ENCODE data around the gene OVCA2.

Gene OVCA2

DNA sequence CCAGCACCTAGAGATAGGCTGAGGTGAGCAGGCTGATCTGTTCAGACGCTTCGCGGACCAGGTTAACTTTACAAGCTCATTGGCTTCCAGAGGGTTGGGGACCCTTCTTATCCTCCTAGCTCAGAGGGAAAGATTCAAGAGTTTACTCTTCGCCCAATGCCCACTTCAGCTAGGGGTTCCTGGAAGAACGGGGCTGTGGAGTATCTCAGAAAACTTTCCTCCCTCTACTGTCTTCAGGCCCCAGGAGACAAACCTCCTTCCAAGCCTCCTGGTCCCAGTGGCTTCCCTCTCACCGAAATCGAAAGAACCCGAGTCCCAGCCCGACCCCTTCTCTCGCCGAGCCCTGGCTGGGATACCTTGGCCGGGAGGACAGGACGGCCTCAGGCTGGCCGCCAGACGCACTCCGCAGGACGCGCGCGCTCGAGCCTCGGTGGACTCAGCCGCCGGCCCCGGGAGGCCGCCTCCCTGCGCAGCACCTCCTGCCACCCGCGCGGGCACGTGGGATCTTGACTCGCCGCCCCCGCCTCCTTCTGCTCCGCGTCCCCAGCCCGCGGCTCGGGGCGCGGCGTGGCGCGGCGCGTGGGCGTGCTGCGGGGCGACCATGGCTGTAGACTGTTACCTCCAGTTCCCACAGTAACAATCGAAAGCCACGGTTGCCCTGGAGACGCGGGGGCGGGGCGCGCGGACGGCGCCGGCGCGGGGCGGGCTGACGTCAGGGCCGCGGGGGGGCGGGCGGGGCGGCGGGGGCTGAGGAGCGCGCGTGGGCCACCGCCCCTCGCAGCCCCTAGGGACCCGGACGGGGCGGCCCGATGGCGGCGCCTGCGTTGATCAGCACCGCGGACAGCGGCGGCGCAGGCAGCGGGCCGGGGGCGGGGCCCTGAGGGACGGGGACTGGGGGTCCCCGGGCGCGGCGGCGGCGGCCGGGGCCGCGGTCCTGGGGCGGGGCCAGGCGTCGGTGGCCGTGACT lies 7.8 kb downstream of the OVCA2 start:
- Mint-ChIP-seq H3K36me3 (ENCODE audit: low read depth) (peaks cover 2% of the 10 kb centered on the region), H3K27me3 (ENCODE audit: low read depth) (peaks cover 16% of the 10 kb centered on the region), H3K4me1 (ENCODE audit: low read depth) (peaks cover 19% of the 10 kb centered on the region), H3K9me3 (no peaks in the 10 kb centered on the region), H3K27ac (peak overlapping the region; percentile 57), H3K4me3 (peak overlapping the region; percentile 81)
- DNase-seq (ENCODE audit: low spot score): peak; percentile 90

DNA sequence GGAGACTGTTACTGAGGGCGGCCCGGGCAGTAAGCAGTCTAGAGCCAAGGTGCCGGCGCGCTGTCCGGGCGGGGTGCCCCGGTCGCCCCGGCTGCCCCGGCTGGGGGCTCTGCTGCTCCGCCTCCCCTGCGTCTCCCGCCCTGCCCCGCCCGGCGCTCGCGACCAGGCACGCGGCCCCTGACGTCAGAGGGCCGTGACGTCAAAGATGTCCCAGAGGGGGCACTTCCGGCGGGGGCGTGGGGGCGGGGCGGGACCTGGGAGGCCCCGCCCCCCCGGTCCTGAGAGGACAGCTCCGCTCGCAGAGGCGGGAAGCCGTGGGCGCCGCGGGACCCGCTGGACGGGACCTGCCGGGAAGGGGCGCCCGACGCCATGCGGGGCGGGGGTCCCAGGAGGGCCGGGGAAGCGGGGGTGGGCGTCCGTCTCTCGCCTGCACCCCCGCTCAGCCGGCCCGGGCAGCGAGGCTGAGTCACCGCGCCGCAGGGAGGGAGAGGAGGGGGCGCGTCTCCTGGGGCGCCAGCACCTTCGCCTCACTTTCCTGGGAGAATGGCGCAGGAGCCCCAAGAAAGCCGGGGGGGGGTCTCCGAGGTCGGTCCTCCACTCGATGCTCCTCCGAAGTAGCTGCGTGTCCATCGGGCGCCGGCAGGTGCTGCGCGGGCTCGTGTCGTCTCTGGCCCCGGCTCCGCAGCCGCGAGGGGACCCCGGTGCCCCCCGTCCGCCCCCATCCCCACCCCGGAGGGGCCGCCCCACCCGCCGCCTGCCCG lies 8.7 kb downstream of the OVCA2 start:
- H3K27ac Mint-ChIP-seq: no peak overlapping the region
- no peaks in the 10 kb centered on the region for H3K9me3 Mint-ChIP-seq
- no peaks in the 10 kb centered on the region for H3K36me3 Mint-ChIP-seq (ENCODE audit: low read depth)
- DNase-seq (ENCODE audit: low spot score): peak; percentile 70
- H3K27me3 Mint-ChIP-seq (ENCODE audit: low read depth): peaks cover 16% of the 10 kb centered on the region
- peaks cover 18% of the 10 kb centered on the region for H3K4me1 Mint-ChIP-seq (ENCODE audit: low read depth)
- no peak overlapping the region for H3K4me3 Mint-ChIP-seq

DNA sequence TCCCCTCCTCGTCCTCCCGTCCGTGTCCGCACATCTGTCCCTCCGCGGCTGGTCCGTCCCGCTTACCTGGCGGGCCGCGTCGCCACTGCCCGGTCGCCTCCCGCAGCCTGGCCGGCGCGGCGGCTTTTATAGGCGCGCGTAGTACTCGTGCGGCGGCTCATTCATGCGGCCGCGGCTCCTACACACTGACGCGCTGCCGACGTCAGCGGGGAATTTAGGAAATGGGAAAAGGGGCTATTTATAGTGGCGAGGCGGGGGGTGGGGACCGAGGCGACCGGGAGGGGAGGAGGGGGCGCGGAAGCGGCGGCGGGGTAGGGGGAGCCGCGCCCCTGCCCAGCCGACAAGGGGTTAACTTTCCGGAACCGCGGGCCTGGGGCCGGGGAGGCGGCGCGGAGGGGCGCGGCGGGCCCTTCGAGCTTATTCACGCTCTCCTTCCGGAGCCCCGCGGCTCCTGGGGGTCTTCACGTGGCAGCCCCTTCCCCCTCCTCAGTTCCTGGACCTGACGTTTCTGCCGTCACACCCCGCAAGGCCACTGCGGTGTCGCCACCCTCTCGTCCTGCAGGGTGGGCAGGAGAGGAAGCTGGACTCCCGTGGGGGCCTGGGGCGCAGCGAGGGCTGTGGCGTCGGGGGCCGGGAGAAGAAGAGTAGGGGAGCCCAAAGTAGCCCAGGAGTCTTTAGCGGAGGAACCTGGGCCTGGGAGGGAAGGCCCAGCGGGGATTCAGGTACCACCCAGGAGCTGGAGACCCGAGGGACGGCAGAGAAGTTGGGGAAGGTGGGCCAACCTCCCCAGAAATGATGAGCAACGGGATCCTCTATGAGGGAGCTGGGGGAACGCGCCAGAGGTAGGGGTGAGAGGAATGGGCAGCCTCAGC lies 9.5 kb downstream of the OVCA2 start:
- H3K27me3 Mint-ChIP-seq (ENCODE audit: low read depth): peaks cover 16% of the 10 kb centered on the region
- no peaks in the 10 kb centered on the region for H3K36me3 Mint-ChIP-seq (ENCODE audit: low read depth)
- H3K9me3 Mint-ChIP-seq: no peaks in the 10 kb centered on the region
- no peak overlapping the region for H3K27ac Mint-ChIP-seq
- DNase-seq (ENCODE audit: low spot score): no peak
- peak overlapping the region; percentile 39 for H3K4me3 Mint-ChIP-seq
- H3K4me1 Mint-ChIP-seq (ENCODE audit: low read depth): peaks cover 18% of the 10 kb centered on the region

DNA sequence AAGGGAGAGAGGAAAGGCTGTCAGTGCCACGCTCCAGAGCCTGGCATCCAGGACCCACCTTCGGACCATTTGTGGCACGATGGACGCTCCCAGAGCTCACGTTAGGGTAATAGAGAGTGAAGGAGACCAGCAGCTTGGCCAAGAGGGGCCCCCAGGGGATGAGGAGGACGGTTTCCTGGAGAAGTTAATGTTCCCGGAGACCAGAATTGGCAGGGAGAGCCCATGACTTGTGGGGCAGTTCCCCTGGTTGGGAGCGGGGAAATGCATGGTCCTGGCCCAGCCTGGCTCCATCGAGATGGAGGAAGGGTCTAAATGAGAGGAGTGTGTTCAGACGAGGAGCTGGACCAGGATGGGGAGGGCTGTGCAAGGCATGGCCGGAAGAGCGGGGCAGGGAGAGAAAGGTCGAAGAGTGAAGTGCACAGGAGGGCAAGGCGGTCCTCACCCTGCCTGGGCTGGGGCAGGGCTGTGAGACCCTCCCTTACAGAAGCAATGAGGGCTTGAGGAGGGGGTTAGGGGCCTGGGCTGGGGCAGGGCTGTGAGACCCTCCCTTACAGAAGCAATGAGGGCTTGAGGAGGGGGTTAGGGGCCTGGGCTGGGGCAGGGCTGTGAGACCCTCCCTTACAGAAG lies 10.2 kb downstream of the OVCA2 start:
- H3K27me3 Mint-ChIP-seq (ENCODE audit: low read depth): peaks cover 16% of the 10 kb centered on the region
- peaks cover 2% of the 10 kb centered on the region for H3K36me3 Mint-ChIP-seq (ENCODE audit: low read depth)
- H3K4me1 Mint-ChIP-seq (ENCODE audit: low read depth): peaks cover 18% of the 10 kb centered on the region
- no peak for DNase-seq (ENCODE audit: low spot score)
- no peaks in the 10 kb centered on the region for H3K9me3 Mint-ChIP-seq
- peak overlapping the region; percentile 39 for H3K4me3 Mint-ChIP-seq
- no peak overlapping the region for H3K27ac Mint-ChIP-seq

DNA sequence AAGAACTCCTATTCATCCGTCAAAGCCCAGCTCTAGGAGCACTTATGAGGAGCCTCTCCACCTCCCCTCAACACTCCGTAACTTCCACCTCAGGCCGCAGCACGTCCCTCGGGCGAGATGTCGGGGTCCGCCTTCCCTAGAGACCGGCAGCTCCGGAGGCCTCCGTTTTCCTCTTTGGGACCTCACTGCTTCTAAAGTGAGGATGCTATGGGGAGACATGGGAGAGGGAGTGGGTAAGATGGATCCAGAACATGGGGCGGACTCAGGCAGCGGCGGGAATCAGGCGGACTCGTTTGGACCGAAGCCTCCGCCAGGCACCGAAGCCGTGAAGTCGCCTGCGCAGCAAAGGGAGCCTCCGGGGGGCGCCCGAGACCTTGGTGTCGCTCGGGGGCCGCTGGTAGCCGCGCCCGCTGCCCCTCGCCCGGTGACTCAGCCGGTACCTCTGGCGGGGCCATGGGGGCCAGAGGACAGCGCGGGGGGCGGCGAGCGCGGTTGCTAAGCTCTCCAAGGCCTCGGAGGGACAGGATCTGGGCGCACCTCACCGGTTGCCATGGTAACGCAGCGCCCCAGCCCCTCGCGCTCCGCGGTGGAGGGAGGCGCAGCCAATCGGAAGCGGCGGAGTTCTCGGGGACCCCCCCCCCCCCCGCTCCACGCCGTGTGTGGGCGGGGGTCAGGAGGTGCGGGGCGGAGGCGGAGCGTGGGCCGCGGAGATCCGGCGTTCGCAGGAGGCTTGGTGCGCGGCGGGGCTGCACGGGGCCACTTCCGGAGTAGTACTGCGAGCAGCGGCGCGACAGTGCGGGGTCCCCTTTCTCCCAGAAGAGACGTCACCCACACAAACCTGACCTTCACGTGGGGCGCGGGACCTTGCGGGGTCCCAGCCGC lies 11.8 kb downstream of the OVCA2 start:
- peaks cover 18% of the 10 kb centered on the region for H3K4me1 Mint-ChIP-seq (ENCODE audit: low read depth)
- DNase-seq (ENCODE audit: low spot score): peak; percentile 82
- H3K27me3 Mint-ChIP-seq (ENCODE audit: low read depth): peaks cover 16% of the 10 kb centered on the region
- H3K4me3 Mint-ChIP-seq: peak overlapping the region; percentile 81
- H3K36me3 Mint-ChIP-seq (ENCODE audit: low read depth): peaks cover 6% of the 10 kb centered on the region
- no peaks in the 10 kb centered on the region for H3K9me3 Mint-ChIP-seq
- H3K27ac Mint-ChIP-seq: peak overlapping the region; percentile 84

DNA sequence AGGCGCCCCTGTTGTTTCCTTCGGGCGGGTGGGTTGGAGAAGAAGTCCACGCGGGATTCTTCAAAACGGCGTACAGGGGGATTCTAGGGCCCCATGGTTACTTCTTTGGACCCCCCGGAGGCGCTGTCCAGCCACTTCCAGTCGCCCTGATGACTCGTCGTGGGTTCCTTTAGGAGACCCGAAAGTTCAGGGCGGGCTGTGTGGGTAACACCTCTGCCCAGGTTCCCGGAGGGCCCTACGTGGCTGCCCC lies 12.4 kb downstream of the OVCA2 start:
- Mint-ChIP-seq H3K9me3 (no peaks in the 10 kb centered on the region), H3K27me3 (ENCODE audit: low read depth) (peaks cover 16% of the 10 kb centered on the region), H3K36me3 (ENCODE audit: low read depth) (peaks cover 6% of the 10 kb centered on the region), H3K4me1 (ENCODE audit: low read depth) (peaks cover 15% of the 10 kb centered on the region), H3K27ac (peak overlapping the region; percentile 84), H3K4me3 (peak overlapping the region; percentile 81)
- DNase-seq (ENCODE audit: low spot score): no peak

DNA sequence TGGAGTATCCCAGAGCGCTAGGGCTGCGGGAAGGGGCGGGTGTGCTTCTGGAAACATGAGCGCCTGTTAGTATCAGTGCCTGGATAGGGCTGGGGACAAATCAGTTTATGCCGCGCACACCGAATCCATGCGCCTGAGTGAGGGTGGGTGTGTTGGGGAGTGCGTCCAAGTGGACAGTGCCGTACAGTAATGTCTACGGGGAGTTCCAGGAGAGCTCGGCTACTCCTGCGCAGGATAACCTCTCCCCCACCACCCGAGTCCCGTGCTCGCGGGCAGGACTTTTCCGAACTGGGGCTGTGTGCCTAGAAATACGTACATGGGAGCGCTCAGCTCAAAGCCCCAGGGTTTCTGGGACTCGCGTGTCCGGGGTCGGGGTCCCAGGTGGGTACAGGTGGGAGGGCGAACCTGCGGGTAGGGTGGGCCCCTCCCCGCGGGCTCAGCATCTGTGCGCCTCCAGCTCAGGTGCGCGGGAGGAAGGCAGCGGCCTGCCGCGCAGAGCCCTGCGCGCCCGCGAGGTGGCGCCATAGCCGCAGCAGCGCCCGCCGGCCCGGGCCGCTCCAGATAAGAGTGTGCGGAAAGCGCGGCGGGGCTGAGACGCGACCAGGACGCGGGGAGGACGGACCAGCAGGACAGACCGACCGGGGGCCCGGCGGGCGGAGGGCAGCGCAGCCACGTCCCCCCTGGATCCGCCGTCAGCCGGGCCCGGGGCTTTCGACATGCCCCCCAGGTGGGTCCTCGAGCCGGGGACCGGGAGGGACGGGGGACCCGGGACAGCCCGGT lies 12.9 kb downstream of the OVCA2 start, which contains the start of gene HIC1:
Gene HIC1 (plus strand): TSS at position 592 of the 780 bp plus-strand sequence. CDS start 1,588 bp downstream, outside the sequence.
- Mint-ChIP-seq H3K36me3 (ENCODE audit: low read depth) (peaks cover 11% of the 10 kb centered on the region), H3K27me3 (ENCODE audit: low read depth) (peaks cover 16% of the 10 kb centered on the region), H3K9me3 (no peaks in the 10 kb centered on the region), H3K4me3 (peak within 1 kb of the TSS; percentile 81), H3K27ac (peak within 1 kb of the TSS; percentile 84), H3K4me1 (ENCODE audit: low read depth) (peaks cover 16% of the 10 kb centered on the region)
- DNase-seq (ENCODE audit: low spot score): peak; percentile 86

DNA sequence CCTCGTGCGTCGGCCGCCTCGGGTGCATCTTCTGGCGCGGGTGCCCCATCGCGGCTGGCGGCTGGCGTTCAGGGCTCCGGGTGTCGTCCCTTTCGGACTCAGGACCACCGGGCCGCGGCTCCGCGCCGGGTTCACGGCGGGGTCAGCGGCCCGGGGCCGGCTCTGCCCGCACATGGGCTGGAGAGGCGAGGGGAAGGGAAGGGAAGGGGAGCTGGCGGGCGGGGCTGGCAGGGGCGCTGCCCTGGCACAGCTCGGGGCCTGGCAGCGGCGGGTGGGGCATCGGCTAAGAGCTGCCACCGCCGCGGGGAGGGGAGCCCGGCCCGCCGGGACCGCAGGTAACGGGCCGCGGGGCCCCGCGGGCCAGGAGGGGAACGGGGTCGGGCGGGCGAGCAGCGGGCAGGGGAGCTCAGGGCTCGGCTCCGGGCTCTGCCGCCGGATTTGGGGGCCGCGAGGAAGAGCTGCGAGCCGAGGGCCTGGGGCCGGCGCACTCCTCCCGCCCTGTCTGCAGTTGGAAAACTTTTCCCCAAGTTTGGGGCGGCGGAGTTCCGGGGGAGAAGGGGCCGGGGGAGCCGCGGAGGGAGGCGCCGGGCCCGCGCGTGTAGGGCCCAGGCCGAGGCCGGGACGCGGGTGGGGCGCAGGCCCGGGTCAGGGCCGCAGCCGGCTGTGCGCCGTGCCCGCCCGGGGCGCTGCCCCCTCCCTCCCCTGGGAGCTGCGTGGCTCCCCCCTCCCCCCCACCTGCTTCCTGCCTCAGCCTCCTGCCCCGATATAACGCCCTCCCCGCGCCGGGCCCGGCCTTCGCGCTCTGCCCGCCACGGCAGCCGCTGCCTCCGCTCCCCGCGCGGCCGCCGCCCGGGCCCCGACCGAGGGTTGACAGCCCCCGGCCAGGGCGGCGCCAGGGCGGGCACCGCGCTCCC lies 13.7 kb downstream of the OVCA2 start:
- Mint-ChIP-seq H3K9me3 (no peaks in the 10 kb centered on the region), H3K36me3 (ENCODE audit: low read depth) (peaks cover 19% of the 10 kb centered on the region), H3K27me3 (ENCODE audit: low read depth) (peaks cover 16% of the 10 kb centered on the region), H3K4me3 (peak overlapping the region; percentile 81), H3K4me1 (ENCODE audit: low read depth) (peaks cover 21% of the 10 kb centered on the region), H3K27ac (peak overlapping the region; percentile 55)
- peak; percentile 51 for DNase-seq (ENCODE audit: low spot score)

DNA sequence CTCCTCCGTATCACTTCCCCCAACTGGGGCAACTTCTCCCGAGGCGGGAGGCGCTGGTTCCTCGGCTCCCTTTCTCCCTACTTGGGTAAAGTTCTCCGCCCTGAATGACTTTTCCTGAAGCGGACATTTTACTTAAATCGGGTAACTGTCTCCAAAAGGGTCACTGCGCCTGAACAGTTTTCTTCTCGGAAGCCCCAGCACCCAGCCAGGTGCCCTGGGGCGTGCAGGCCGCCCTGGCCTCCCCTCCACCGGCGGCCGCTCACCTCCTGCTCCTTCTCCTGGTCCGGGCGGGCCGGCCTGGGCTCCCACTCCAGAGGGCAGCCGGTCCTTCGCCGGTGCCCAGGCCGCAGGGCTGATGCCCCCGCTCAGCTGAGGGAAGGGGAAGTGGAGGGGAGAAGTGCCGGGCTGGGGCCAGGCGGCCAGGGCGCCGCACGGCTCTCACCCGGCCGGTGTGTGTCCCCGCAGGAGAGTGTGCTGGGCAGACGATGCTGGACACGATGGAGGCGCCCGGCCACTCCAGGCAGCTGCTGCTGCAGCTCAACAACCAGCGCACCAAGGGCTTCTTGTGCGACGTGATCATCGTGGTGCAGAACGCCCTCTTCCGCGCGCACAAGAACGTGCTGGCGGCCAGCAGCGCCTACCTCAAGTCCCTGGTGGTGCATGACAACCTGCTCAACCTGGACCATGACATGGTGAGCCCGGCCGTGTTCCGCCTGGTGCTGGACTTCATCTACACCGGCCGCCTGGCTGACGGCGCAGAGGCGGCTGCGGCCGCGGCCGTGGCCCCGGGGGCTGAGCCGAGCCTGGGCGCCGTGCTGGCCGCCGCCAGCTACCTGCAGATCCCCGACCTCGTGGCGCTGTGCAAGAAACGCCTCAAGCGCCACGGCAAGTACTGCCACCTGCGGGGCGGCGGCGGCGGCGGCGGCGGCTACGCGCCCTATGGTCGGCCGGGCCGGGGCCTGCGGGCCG lies 14.7 kb downstream of the OVCA2 start:
- Mint-ChIP-seq H3K9me3 (no peaks in the 10 kb centered on the region), H3K4me1 (ENCODE audit: low read depth) (peaks cover 25% of the 10 kb centered on the region), H3K27ac (peak overlapping the region; percentile 77), H3K4me3 (peak overlapping the region; percentile 81), H3K36me3 (ENCODE audit: low read depth) (peaks cover 27% of the 10 kb centered on the region), H3K27me3 (ENCODE audit: low read depth) (peaks cover 13% of the 10 kb centered on the region)
- DNase-seq (ENCODE audit: low spot score): peak; percentile 50

DNA sequence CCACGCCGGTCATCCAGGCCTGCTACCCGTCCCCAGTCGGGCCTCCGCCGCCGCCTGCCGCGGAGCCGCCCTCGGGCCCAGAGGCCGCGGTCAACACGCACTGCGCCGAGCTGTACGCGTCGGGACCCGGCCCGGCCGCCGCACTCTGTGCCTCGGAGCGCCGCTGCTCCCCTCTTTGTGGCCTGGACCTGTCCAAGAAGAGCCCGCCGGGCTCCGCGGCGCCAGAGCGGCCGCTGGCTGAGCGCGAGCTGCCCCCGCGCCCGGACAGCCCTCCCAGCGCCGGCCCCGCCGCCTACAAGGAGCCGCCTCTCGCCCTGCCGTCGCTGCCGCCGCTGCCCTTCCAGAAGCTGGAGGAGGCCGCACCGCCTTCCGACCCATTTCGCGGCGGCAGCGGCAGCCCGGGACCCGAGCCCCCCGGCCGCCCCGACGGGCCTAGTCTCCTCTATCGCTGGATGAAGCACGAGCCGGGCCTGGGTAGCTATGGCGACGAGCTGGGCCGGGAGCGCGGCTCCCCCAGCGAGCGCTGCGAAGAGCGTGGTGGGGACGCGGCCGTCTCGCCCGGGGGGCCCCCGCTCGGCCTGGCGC lies 15.4 kb downstream of the OVCA2 start:
- Mint-ChIP-seq H3K4me1 (ENCODE audit: low read depth) (peaks cover 27% of the 10 kb centered on the region), H3K4me3 (peak overlapping the region; percentile 15), H3K36me3 (ENCODE audit: low read depth) (peaks cover 34% of the 10 kb centered on the region), H3K27me3 (ENCODE audit: low read depth) (peaks cover 6% of the 10 kb centered on the region), H3K27ac (peak overlapping the region; percentile 10), H3K9me3 (no peaks in the 10 kb centered on the region)
- no peak for DNase-seq (ENCODE audit: low spot score)
